Measurements from ENCODE around the gene AIG1. TPM values are rescaled to one million over a fixed set of nuclear protein-coding genes. Genes with fewer than 3 reads are reported as not detected.

The AIG1 gene
- polyA plus RNA-seq, 5 donors, result 33.9 to 44.8 (median 38.2) TPM

DNA sequence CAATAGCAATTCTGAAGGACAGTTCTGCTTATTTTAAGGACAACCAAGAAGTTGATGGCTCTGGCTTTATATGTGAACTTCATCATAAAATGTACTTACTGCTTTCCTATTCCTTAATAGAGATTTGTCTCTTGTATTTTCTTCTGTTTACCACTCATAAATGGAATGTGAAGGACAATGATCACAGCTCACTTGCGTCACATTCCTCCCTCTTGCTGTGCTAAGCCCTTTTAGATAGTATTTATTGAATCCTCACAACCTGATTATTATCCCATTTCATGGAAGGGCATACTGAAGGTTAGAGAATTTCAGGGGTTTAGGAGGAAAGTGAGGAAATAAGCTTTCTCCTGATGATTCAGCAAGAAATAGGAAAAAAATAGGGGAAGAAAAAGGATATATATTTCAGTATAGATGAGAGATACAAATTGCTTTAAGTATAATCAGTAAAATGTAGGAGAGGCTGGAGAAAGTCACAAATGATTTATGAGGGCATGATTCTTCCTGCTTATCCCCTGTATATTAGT lies 132.9 kb downstream of the AIG1 start:
- no peak for DNase-seq

DNA sequence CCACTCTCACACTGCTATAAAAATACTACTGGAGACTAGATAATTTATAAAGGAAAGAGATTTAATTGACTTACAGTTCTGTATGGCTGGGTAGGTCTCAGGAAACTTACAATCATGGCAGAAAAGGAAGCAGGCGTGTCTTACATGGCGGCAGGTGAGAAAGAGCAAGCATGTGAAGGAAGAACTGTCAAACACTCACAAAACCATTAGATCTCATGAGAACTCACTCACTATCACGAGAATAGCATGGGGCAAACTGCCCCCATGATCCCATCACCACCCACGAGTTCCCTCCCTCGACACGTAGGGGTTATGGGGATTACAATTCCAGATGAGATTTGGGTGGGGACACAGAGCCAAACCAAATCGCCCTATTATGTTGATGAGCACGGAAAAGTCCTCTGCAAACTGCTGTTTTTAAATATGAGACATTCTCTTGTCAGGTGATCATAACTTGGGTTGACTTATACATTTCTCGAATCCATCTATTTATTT lies 133.5 kb downstream of the AIG1 start:
- no peak for DNase-seq

DNA sequence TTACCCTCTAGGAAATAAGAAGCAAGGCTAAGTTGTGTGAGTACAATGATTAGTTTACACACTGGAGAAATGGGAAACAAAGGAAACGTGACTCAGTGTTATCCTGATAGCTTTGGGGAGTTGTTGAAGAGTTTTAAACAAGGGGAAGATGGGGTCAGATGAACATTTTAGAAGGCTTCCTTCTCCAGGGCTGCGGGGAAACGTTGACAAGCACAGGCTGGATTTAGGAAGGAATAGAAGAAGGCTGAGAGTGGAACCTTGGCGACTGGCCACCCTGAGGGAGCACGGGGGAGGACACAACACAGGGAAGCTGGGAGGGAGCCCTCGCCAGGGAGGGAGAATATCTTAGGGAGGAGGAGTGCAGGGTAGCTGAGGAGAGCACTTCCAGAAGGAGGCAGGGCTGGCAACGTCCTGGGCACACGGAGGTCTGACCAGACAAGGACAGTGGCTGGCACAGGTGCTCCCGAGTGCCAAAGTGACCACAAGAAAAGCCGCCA lies 134.7 kb downstream of the AIG1 start:
- no peak for DNase-seq

DNA sequence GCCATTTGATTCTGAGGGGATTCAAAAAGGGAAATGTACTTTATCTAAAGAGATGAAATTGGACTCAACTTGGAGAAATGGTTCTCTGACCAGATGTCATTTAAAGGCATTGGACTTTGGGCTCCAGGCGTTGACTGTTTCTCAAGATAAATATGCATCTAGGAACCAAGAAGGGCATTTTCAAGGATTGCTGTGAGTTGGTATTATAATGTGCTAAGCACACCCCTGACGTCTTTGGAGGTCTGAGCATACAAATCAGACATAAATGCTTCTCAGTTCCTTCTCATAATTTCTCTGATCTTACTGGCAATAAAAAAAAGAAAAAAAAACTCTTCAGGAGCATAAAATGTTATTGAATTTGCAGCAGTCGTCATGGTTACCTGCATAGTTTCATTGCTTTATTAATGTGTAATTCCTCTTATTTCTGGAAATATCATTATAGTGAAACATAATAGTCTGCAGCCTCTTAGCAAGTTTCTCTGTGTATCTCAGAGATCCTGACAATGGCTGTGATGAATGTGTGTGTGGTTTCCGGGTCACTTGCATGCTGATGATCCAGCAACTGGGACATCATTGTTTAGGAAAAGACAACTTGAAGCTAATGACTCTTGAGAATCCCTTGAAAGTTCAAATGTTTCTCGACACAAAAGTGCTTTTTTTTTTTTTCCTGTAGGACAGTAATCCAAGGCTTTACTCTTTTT lies 136.0 kb downstream of the AIG1 start:
- no peak for DNase-seq

DNA sequence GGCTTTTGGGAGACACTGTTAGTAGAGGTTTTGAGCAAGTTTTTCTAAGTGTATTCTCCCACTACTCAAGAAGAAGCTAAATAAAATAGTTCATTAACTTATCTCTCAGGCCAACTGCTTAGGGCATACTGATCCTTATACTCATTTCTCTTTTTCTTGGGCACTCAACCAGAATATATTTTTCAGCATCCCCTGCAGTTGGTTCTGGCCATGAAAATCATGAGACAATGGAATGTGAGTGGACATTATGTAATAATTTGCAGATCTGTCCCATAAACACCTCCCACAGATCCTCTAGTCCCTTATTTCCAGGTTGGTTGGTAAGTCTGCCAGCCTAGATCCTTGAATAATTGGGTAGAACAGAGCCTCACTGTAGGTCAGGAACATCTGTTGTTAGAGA lies 136.7 kb downstream of the AIG1 start:
- no peak for DNase-seq

DNA sequence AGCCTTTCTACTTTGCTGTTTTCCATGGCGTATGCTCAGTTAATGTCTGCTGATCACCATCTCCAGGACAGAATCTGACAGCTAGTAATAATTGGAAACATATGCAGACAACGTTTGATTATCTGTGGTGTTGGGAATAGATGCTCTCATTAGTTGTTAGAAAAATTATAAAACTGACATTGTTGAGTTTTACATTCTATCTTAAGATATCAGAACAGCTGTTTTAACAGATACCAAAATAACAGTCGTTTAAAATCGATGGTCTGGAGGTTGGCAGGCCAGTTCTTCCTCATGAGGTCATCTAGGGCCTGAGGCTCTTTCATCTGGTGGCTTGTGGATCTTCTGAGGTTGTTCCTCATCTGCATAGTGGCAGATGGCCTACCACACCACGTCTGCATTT lies 137.6 kb downstream of the AIG1 start:
- DNase-seq, result no peak

DNA sequence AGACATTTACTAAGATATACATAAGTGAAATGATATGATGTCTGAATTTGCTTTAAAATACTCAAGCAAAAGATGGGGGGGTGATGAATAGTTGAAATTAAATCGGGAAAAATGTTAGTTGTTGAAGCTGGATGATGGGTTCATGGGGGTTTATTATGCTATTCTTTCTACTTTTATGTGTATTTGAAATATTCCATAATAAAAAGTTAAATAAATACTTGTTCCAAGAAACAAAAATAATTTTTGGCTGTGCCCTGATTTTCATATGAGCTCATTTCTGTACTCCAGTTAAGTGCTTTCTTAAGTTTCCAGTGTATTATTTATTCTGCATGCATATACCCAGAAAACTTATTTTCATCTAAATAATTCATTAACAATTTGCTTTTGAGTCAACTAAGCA lies 138.6 kb downstream of the AIG1 start:
- no peak for DNase-seq

DNA sequence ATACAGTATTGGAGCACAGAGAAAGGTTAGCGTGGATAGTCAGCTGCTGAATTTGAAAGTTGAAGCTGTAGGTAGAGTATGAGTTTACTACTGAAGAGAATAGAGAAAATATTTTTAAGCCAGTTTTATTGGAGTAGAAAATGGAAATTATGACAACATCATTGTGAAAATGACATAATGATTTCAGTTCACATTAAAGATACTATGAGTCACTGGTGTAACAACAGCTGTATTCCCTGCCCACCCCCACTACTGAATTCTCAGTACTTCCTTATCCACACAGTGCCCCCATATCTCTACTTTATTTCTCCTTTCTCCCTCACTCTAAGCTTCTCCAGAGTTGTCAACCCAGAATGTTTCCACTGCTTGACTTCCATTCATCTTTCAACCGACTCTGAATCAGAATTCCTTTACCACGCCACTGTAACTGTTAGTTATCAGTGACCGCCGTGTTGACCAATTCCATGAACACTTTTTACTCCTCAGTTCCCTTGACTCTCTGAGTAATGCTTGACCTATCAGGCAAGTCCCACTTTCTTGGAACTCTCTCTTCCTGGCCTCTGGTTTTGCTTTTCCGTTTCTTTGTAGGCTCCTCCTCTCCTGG lies 139.6 kb downstream of the AIG1 start:
- DNase-seq, result no peak

DNA sequence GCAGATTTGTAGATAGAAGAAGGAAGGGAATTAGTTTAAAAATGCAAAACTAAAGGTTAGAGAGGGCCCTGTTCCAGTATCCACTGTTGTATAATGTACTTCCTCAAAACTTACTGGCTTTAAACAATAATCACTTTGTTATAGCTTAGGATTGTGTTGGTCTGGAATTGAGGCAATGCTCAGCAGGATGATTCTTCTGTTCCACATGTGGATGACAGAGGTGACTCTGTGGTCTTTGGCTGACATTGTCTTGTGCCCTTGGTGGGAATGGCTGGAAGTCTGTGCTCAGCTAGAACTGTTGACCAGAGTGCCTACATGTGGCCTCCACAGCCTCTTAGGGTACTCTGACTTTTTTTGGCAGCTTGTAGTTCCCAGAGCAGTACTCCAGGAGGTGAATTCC lies 143.4 kb downstream of the AIG1 start:
- no peak for DNase-seq

DNA sequence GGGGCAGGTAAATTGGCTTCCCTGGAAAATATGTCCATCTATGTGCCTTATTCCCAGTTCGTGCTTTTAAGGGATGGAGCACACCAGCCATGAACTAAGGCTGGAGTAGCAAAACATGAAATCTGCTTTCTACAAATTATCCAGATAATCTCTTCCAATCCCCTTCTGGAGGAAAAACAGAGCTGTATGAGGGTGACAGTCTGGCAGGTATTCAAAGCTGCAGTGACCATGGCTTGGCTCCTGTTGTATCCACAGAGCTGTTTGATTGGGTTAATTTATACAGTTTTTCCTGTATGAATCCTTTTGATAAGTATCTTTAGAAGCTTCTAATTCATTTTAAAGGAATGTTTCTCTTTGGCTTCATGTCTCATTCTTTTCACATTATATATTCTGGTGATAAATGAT lies 144.4 kb downstream of the AIG1 start:
- DNase-seq, result no peak

DNA sequence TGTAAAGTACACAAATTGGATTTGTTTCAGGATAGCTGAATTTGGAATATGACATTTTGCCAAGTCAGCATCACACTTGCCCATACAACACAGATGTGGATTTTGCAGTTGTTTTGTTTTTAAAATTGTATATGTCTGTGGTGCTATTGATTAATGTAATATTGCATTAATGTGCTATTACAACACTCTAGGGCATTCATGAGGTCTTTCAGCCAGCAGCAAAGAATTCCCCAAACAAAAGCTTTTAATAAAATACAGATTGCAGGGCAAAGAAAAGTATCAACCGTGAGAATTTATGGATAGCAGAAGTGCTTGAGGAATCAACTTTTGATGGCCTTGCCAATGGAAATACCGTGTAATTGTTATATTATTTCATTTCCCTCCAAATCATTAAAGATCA lies 144.9 kb downstream of the AIG1 start:
- DNase-seq, result no peak

DNA sequence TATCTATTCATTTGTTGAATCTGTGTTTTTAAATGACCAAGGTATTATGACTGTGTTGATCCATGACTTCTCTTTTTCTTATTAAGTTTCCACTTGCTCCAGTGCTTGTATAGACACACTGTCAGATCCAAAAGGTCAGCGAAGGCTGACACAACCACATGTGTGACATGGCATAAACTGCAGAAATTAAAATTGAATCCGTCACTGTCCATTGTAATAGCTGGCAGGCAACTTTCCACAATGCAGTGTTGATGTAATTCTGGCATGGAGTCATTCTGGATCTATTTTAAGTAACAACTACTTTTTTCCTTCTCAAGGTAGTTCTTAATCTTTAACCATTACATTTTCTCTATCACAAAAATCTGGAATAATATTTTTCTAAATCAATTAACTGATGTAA lies 145.3 kb downstream of the AIG1 start:
- DNase-seq, result no peak

DNA sequence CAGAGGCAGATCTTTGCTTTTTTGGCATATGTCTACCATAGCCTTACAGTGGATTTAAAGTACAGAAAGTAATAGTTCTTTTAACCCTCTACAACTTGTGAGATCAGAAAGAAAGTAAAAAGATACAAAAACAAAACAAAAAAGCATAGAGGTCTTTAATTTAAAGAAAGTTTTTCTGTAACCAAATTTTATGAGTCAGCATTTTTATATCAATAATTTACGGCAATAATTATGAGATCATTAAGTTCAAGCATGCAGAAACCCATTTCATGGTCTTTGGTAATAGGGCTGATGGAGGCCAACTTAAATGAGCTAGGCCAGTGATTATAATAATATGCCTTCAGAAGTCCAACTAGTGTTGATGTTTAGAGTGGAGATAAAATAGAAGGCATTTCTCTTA lies 145.9 kb downstream of the AIG1 start:
- no peak for DNase-seq

DNA sequence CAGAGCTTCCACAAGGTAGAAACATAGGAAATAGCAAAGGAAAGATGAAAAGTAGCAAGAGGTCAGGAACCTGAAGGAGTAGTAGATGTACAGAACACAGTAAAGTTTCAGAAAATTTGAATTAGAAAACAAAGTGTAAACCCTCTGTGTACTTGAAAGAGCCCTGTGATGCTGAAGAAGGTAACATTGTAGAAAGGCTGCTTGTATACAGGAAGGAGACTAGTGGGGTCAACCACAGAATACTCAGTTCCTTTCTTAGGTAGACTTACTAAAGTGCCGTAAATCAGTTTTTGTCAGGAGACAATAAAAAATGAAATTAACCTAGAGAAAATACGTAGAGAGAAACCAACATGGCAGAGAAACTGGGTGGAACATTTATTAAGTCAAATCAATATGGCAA lies 149.7 kb downstream of the AIG1 start:
- DNase-seq, result no peak

DNA sequence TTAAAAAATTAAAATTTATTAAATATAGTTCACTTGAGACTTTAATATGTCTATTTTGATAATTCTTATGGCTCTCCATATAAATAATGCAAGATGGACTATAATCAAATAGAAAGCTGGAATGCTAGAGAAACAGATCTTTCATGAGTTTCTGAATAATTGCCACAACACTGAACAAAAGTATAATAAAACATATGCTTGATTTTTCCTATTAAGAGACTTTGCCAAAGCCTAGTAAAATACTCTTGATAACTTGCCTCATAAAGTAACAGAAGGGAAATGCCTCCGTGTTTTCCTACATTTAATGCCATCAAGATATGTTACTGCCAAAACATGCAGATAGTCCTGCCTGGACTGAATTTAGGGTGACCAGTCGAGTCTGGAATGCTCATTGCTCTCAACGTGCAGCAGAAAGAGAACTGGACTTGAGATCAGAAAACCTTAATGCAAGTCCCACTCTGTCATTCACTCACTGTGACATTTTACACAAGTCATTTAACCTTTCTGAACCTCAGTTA lies 153.2 kb downstream of the AIG1 start:
- no peak for DNase-seq

DNA sequence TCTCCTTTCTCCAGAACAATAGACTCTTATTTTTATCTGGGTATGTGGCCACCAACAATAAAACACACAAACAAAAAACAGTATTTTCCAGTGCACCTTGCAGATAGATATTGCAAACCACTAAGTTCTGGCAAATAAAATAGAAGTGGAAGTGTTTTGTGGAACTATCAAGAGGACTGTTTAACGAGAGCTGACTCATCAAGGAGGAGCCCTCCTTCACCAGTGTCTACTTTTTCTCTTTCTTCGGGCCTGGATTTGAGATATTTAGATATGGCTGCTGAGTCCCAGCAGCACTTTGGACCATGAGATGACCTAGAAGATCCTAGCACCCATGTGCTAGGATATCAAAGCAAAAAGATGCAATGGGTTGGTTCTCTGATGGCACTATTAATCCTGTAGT lies 154.7 kb downstream of the AIG1 start:
- DNase-seq, result no peak

DNA sequence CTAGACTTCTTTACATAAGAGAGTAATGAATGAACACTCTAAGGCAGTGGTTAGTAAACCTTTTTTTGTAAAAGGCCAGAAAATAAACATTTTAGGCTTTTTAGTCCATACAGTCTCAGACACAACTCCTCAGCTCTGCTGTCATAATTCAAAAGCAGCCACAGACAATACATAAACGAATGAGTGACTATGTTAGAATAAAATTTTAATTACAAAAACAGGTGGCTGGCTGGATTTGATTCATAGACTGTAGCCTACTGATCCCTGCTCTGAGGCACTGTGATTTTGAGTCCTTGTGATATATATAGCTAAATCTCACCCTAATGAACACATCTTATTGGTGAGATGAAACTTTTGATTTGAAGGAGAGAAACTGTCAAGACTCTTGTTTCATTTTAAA lies 155.1 kb downstream of the AIG1 start:
- DNase-seq, result no peak

DNA sequence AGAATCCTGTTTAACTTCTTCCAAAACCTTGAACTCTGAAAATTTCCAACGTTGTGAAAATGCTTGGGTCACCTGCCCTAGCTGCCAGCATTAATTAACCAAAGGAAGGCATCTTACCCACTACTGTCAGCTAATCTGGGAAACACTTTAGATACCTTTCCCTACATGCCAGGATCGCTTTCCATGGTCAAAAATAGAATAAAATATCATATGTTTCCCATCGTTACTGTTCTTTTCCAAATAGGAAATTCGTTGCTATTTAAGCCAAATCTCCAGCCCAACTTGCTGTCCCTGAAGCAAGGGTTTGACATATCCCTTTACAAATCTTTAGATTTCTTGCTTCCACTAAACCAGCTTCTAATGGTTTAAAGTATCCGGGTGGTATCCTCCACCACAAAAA lies 157.5 kb downstream of the AIG1 start:
- no peak for DNase-seq

DNA sequence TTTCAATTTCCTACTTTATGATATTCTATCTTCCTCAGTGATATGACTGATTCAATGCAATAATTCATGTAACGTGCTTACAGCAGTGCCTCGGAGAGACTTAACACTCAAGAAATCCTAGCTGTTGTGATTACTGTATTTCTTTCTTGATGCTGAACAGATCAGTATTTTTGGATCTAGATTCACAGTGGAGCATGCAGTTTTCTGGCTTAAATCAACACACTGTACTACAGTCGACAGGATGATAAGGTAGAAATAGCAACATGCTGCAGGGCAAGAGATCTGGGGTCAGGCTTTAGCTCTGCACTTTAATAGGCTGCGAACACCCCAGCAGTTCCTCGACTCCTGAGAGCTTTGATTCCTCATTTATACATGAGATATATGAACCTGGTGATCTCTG lies 161.0 kb downstream of the AIG1 start:
- no peak for DNase-seq

DNA sequence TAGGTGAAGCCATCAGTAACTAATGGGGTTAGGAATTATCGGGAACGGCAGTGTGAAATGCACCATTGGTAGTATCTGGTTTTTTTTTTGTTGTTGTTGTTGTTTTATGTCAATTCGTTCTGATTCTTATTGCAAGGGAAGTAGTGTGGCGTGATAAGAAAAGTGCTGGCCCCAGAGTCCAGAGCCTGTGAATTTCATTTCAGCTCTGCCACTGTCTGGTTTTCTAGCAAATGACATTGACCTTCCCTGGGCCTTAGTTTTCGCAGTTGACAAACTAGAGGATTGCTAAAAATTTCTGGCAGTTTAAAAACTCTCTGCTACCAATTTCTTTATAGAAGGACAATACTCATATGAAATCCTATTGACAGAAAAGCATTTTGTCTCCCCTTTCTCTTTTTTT lies 161.6 kb downstream of the AIG1 start:
- no peak for DNase-seq

DNA sequence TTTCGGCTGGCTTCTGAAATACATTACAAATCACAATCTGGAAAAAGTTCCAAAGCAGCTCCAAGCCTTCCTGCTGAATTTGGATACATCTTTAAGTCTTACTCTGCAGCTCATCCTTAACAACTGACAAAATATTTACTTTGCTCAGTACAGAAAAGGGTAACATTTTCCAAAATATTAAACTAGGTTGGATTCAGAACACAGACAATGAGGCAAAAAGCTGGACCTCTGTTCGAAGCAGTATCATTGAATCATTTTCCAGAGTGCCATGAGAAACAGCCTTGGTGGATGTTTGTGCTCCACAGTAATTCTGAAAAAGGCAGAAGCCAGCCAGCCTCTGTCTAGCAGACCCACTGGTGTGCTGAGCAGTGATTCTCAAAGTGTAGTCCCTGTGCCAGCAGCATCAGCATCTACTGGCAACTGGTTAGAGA lies 162.1 kb downstream of the AIG1 start:
- peak in 1 of 2 donors; percentile 38 for DNase-seq

DNA sequence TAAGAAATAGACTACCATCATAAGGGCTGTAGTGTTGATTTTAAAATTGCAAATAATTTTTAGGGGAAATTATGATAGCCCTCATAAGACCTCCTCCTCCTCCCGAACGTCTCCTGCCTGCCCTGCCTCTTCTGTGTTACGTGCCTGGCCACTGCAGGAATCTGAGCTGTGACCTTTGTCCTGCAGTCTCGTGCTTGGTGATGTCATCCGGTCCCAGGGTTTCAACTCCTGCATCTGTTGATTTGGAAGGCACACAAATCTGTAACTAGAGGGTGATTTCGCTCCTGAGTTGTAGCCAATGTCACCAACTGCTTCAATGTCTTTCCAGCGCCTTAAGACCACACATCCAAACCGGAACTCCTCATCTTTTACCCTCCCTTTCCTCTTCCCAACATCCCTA lies 163.2 kb downstream of the AIG1 start:
- DNase-seq, result no peak

DNA sequence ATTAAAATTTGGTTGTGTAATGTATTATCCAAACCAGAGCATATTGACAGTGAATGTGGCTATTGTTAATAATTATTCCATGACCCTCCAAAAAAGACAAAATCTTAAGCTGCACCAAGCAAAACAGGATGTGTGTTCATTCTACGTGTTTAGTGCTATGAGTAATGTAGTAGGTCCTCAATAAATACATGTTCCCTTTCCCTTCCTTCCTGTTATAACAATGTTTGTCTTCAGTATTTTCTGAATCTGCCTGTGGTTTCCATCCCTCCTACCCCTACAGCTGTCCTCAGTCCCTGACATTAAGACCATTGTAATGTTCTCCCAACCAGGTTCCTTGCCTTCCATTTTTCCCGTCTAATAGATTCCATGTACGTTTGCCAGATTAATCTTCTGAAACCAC lies 163.8 kb downstream of the AIG1 start:
- DNase-seq, result no peak
